Measurements from ENCODE around the gene RGMB.

DNA sequence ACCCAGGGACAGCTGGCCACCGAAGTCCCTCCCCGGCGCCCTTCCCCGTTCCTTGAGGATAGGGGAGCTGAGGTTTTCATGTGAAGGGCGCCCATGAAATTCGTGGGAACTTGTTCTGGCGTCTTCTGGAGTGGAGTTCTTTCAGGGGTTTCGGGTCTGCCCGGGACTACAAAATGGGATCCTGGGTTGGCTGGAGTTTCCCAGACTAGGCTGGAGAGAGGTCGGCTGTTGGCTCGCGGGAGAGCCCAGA is 3.6 kb upstream of the RGMB start:
- TF ChIP-seq CTCF (IDR thresholded peaks at IDR 0.05; ENCODE audit: low read depth, low read length) = no peak
- no peak for TF ChIP-seq POLR2A (IDR thresholded peaks at IDR 0.05; ENCODE audit: extremely low read depth, insufficient read length)
- TF ChIP-seq MYC (IDR thresholded peaks at IDR 0.05; ENCODE audit: low read depth, low read length) = no peak
- no peak for TF ChIP-seq MAX (IDR thresholded peaks at IDR 0.05; ENCODE audit: low read depth, low read length)

Measured in NB4 (cell line).